ENCODE results near the gene CNTNAP2.
"Not testable (repeated sequence)": the region's sequence is repeated elsewhere in the genome, so short reads cannot be mapped to it uniquely, and the experiment has no call there.

The CNTNAP2 gene

GRCh38 chr7:146902728-146903127, 786.1 kb downstream of the CNTNAP2 start:
- Histone ChIP-seq H3K36me3 (ENCODE audit: insufficient read depth, low read depth, low read length) (no peaks in the 10 kb centered on the region), H3K27ac (ENCODE audit: low read length) (no peak overlapping the region), H3K27me3 (ENCODE audit: insufficient read depth, low read length) (no peaks in the 10 kb centered on the region), H3K4me3 (ENCODE audit: low read length) (no peak overlapping the region), H3K4me1 (ENCODE audit: insufficient read depth, low read length) (no peaks in the 10 kb centered on the region), H3K9me3 (ENCODE audit: insufficient read depth, low read depth, low read length) (no peaks in the 10 kb centered on the region; the same call in 1 of the 2 replicates), H3K9ac (ENCODE audit: low read depth, low read length) (no peak overlapping the region)

GRCh38 chr7:146905746-146906145, 789.1 kb downstream of the CNTNAP2 start:
- not testable (repeated sequence) for H3K9ac ChIP-seq (ENCODE audit: low read depth, low read length); H3K36me3 ChIP-seq (ENCODE audit: insufficient read depth, low read depth, low read length); H3K27me3 ChIP-seq (ENCODE audit: insufficient read depth, low read length); H3K4me1 ChIP-seq (ENCODE audit: insufficient read depth, low read length); H3K4me3 ChIP-seq (ENCODE audit: low read length); H3K9me3 ChIP-seq (ENCODE audit: insufficient read depth, low read depth, low read length); H3K27ac ChIP-seq (ENCODE audit: low read length)

- Histone ChIP-seq H3K36me3 (ENCODE audit: insufficient read depth, low read depth, low read length) (no peaks in the 10 kb centered on the region), H3K9me3 (ENCODE audit: insufficient read depth, low read depth, low read length) (no peaks in the 10 kb centered on the region), H3K27ac (ENCODE audit: low read length) (no peak overlapping the region), H3K27me3 (ENCODE audit: insufficient read depth, low read length) (no peaks in the 10 kb centered on the region), H3K9ac (ENCODE audit: low read depth, low read length) (no peak overlapping the region), H3K4me1 (ENCODE audit: insufficient read depth, low read length) (no peaks in the 10 kb centered on the region), H3K4me3 (ENCODE audit: low read length) (no peak overlapping the region)
Observed at GRCh38 chr7:146922782-146923181, 806.2 kb downstream of the CNTNAP2 start.

GRCh38 chr7:146926841-146927240, 810.2 kb downstream of the CNTNAP2 start:
- Histone ChIP-seq H3K36me3 (ENCODE audit: insufficient read depth, low read depth, low read length) (no peaks in the 10 kb centered on the region), H3K4me3 (ENCODE audit: low read length) (no peak overlapping the region), H3K9me3 (ENCODE audit: insufficient read depth, low read depth, low read length) (peaks cover 6% of the 10 kb centered on the region; the same call in 1 of the 2 replicates), H3K4me1 (ENCODE audit: insufficient read depth, low read length) (no peaks in the 10 kb centered on the region), H3K9ac (ENCODE audit: low read depth, low read length) (no peak overlapping the region), H3K27me3 (ENCODE audit: insufficient read depth, low read length) (no peaks in the 10 kb centered on the region), H3K27ac (ENCODE audit: low read length) (no peak overlapping the region)

- no peak overlapping the region for H3K4me3 ChIP-seq (ENCODE audit: low read length)
- H3K27me3 ChIP-seq (ENCODE audit: insufficient read depth, low read length): no peaks in the 10 kb centered on the region
- H3K4me1 ChIP-seq (ENCODE audit: insufficient read depth, low read length): no peaks in the 10 kb centered on the region
- no peaks in the 10 kb centered on the region for H3K9me3 ChIP-seq (ENCODE audit: insufficient read depth, low read depth, low read length)
- no peak overlapping the region for H3K9ac ChIP-seq (ENCODE audit: low read depth, low read length)
- no peak overlapping the region for H3K27ac ChIP-seq (ENCODE audit: low read length)
- H3K36me3 ChIP-seq (ENCODE audit: insufficient read depth, low read depth, low read length): no peaks in the 10 kb centered on the region
Observed at GRCh38 chr7:146937836-146938235, 821.2 kb downstream of the CNTNAP2 start.

GRCh38 chr7:146943483-146943882, 826.9 kb downstream of the CNTNAP2 start:
- Histone ChIP-seq H3K9ac (ENCODE audit: low read depth, low read length) (no peak overlapping the region), H3K4me3 (ENCODE audit: low read length) (no peak overlapping the region), H3K9me3 (ENCODE audit: insufficient read depth, low read depth, low read length) (no peaks in the 10 kb centered on the region), H3K4me1 (ENCODE audit: insufficient read depth, low read length) (no peaks in the 10 kb centered on the region), H3K27me3 (ENCODE audit: insufficient read depth, low read length) (no peaks in the 10 kb centered on the region), H3K27ac (ENCODE audit: low read length) (no peak overlapping the region), H3K36me3 (ENCODE audit: insufficient read depth, low read depth, low read length) (no peaks in the 10 kb centered on the region)

- Histone ChIP-seq H3K4me3 (ENCODE audit: low read length) (no peak overlapping the region), H3K27me3 (ENCODE audit: insufficient read depth, low read length) (no peaks in the 10 kb centered on the region), H3K27ac (ENCODE audit: low read length) (no peak overlapping the region), H3K36me3 (ENCODE audit: insufficient read depth, low read depth, low read length) (no peaks in the 10 kb centered on the region), H3K4me1 (ENCODE audit: insufficient read depth, low read length) (no peaks in the 10 kb centered on the region), H3K9me3 (ENCODE audit: insufficient read depth, low read depth, low read length) (peaks cover 5% of the 10 kb centered on the region; the same call in 1 of the 2 replicates), H3K9ac (ENCODE audit: low read depth, low read length) (no peak overlapping the region)
Observed at GRCh38 chr7:146948703-146949102, 832.1 kb downstream of the CNTNAP2 start.

- no peaks in the 10 kb centered on the region for H3K36me3 ChIP-seq (ENCODE audit: insufficient read depth, low read depth, low read length)
- peaks cover 6% of the 10 kb centered on the region; the same call in 1 of the 2 replicates for H3K4me1 ChIP-seq (ENCODE audit: insufficient read depth, low read length)
- no peak overlapping the region for H3K9ac ChIP-seq (ENCODE audit: low read depth, low read length)
- H3K27ac ChIP-seq (ENCODE audit: low read length): no peak overlapping the region
- no peak overlapping the region for H3K4me3 ChIP-seq (ENCODE audit: low read length)
- H3K9me3 ChIP-seq (ENCODE audit: insufficient read depth, low read depth, low read length): no peaks in the 10 kb centered on the region
- no peaks in the 10 kb centered on the region for H3K27me3 ChIP-seq (ENCODE audit: insufficient read depth, low read length)
Observed at GRCh38 chr7:146956321-146956720, 839.7 kb downstream of the CNTNAP2 start.

- Histone ChIP-seq H3K9me3 (ENCODE audit: insufficient read depth, low read depth, low read length) (no peaks in the 10 kb centered on the region), H3K4me1 (ENCODE audit: insufficient read depth, low read length) (peaks cover 6% of the 10 kb centered on the region; the same call in 1 of the 2 replicates), H3K9ac (ENCODE audit: low read depth, low read length) (no peak overlapping the region), H3K27me3 (ENCODE audit: insufficient read depth, low read length) (no peaks in the 10 kb centered on the region), H3K4me3 (ENCODE audit: low read length) (no peak overlapping the region), H3K36me3 (ENCODE audit: insufficient read depth, low read depth, low read length) (no peaks in the 10 kb centered on the region), H3K27ac (ENCODE audit: low read length) (no peak overlapping the region)
Observed at GRCh38 chr7:146956853-146957252, 840.3 kb downstream of the CNTNAP2 start.

- H3K27ac ChIP-seq (ENCODE audit: low read length): peak overlapping the region; percentile 8
- no peaks in the 10 kb centered on the region for H3K9me3 ChIP-seq (ENCODE audit: insufficient read depth, low read depth, low read length)
- no peak overlapping the region for H3K4me3 ChIP-seq (ENCODE audit: low read length)
- H3K9ac ChIP-seq (ENCODE audit: low read depth, low read length): no peak overlapping the region
- H3K36me3 ChIP-seq (ENCODE audit: insufficient read depth, low read depth, low read length): no peaks in the 10 kb centered on the region
- H3K4me1 ChIP-seq (ENCODE audit: insufficient read depth, low read length): peaks cover 6% of the 10 kb centered on the region; the same call in 1 of the 2 replicates
- no peaks in the 10 kb centered on the region for H3K27me3 ChIP-seq (ENCODE audit: insufficient read depth, low read length)
Observed at GRCh38 chr7:146960773-146961391, 844.3 kb downstream of the CNTNAP2 start.

- peaks cover 6% of the 10 kb centered on the region; the same call in 1 of the 2 replicates for H3K4me1 ChIP-seq (ENCODE audit: insufficient read depth, low read length)
- H3K27ac ChIP-seq (ENCODE audit: low read length): no peak overlapping the region
- no peaks in the 10 kb centered on the region for H3K9me3 ChIP-seq (ENCODE audit: insufficient read depth, low read depth, low read length)
- H3K36me3 ChIP-seq (ENCODE audit: insufficient read depth, low read depth, low read length): no peaks in the 10 kb centered on the region
- no peaks in the 10 kb centered on the region for H3K27me3 ChIP-seq (ENCODE audit: insufficient read depth, low read length)
- H3K4me3 ChIP-seq (ENCODE audit: low read length): no peak overlapping the region
- no peak overlapping the region for H3K9ac ChIP-seq (ENCODE audit: low read depth, low read length)
Observed at GRCh38 chr7:146961617-146962016, 845.0 kb downstream of the CNTNAP2 start.

- Histone ChIP-seq H3K27me3 (ENCODE audit: insufficient read depth, low read length) (no peaks in the 10 kb centered on the region), H3K4me3 (ENCODE audit: low read length) (no peak overlapping the region), H3K27ac (ENCODE audit: low read length) (no peak overlapping the region), H3K36me3 (ENCODE audit: insufficient read depth, low read depth, low read length) (no peaks in the 10 kb centered on the region), H3K4me1 (ENCODE audit: insufficient read depth, low read length) (no peaks in the 10 kb centered on the region; the same call in 1 of the 2 replicates), H3K9ac (ENCODE audit: low read depth, low read length) (no peak overlapping the region), H3K9me3 (ENCODE audit: insufficient read depth, low read depth, low read length) (no peaks in the 10 kb centered on the region)
Observed at GRCh38 chr7:146966274-146966673, 849.7 kb downstream of the CNTNAP2 start.
